ENCODE results near the gene RNF224.
"Not testable (repeated sequence)": the region's sequence is repeated elsewhere in the genome, so short reads cannot be mapped to it uniquely, and the experiment has no call there.

Gene RNF224

DNA sequence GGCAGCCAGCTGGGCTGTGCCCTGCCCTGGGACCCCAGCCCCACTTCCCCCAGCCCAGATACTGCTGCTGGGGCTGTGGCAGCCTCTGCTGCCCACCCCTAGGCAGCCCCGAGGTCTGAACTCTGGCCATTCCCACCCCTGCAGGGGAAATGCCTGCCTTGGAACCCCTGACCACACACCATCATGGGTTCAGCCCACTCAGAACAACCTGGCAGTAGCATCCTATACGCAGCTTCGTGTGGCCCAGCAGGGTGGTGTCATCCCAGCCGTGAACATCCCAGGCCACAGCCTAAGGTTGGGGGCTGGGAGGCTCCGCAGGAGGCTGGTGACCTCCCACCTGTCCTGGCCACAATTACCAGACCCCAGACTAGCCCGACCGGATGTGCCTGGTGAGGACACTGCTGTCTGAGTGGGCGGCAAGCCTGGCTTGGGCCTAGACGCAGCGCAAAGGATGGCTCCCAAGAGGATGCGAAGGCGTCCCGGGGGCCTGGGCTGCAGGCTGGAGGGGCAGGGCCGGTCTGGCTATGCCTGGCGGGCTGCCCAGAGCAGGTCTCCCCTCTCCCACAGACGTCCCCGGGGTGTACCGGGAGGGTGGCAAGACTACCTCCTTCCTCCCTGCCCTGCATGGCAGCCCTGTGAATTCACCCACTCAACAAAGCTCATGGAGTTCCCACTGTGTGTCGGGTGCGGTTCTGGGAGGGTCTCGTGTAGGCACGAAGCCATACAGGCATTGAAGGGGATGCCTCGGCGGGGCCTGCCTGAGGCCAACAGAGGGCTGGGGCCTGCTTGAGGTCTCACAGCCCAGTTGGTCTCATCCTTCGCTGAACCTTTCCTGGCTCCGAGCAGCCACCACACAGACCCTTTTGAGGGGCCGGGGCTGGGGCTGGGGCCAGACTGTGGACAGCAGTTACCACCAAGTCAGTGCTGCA is 1.9 kb downstream of the RNF224 start:
- no peak for DNase-seq

DNA sequence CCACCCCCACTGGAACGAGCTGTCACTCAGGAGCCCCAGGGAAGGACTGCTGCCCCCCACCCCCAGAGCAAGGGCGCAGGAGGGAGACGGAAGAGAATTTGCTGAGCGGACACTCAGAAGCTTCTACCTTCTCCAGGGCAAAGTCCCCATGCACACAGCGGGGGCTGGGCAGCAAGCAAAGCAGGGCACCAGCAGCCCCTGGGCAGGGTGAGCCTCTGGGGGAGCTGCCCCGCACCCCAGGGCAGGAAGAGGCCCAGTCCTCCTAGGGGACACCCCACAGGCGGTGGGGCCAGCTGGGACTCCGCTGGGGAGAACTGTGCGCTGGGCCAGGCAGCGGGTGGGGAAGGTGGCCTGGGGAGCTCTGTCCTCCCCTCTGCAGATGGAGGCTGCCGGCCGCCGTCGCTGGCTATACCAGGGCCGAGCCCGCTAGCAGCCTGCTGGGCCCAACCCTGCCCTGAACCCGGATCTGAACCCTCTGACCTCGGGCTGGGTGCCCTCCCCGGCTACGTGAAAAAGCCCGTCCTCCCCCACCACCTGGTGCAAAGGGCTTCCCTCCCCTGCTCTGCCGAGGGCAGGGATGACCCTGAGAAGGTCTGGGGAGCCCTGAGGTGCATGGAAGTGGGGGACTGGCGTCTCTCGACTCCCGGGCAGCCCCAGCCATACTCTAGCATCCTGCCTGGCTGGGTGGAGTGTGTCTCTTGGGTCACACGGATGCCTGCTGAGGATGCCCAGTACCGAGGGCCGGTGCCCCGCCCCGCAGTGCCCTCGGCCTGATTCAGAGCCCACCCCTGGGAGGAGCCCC is 2.8 kb downstream of the RNF224 start:
- no peak for DNase-seq

DNA sequence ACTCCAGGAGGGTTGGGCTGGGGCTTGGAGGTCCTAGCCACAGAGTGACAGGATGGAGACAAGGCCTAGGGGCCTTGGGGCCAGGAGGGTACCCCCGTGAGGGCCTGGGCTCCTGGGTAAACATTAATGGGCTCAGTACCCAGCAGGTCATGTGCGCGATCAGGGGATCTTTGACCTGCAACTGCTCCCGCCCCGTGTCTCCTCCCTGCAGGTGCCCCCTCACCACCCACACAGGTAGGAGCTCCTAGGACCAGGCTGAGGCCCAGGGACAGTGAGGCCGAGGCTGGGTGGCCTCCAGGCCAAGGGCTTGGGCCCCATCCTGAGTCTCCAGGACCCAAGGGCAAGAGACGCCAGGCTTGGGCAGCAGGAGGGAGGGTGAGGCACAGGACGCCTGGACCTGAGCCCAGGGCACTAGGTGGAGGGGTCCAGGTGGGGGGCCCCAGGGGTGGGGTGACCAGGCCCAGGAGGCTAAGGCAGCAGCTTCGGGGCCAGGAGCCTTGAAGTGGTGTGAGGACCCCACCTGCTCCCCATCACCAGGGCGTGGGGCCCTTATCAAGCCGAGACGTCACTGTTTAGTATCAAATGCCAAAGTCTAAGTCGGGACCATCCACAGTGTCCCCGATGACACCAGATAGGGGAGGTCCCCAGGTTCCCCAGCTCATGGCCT is 3.5 kb downstream of the RNF224 start, which contains the start of gene SLC34A3:
Gene SLC34A3, plus strand, starts transcription at position 197 of the 667 bp plus-strand sequence. CDS start 802 bp downstream, outside the sequence.
- no peak for DNase-seq

DNA sequence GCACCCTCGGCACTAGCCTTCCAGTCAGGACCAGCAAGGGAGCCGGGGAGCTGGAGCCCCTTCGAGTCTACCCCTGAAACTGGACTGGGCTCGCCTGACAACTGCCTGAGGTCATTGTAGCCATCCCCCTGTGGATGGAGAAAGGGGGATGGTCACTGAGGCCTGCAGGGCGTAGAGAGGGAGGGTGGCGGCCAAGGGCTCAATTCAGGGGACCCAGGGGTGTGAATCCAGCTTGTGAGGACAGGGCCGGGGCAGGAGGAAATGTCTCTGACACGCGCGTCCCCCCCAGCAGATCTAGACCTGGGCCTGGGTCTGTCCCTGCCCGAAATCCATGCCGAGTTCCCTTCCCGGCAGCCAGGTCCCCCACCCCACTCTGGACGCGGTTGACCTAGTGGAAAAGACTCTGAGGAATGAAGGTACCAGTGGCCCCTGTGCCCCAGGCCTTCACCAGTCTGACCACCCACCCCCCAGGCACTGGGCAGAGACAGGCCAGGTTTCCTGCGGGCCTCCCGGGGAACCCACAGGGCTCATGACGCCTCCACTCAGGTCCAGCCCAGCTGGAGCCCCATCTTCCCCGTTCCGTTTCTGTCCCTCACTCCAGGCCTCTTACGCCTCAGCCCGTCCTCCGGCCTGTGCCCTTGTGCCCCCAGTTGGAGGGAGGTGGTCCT is 4.2 kb downstream of the RNF224 start:
- DNase-seq = no peak

- DNase-seq = no peak
Observed at GRCh38 chr9:137232101-137232500, 4.8 kb downstream of the RNF224 start.

DNA sequence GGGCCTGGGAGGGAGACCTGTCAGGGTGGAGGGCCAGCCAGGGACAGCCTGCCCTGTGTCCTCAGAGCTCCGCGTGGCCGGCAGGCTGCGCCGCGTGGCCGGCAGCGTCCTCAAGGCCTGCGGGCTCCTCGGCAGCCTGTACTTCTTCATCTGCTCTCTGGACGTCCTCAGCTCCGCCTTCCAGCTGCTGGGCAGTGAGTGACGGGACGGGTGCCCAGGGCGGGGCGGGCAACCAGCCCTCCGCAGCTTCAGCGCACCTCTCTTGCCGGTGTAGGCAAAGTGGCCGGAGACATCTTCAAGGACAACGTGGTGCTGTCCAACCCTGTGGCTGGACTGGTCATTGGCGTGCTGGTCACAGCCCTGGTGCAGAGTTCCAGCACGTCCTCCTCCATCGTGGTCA is 5.2 kb downstream of the RNF224 start:
- no peak for DNase-seq

DNA sequence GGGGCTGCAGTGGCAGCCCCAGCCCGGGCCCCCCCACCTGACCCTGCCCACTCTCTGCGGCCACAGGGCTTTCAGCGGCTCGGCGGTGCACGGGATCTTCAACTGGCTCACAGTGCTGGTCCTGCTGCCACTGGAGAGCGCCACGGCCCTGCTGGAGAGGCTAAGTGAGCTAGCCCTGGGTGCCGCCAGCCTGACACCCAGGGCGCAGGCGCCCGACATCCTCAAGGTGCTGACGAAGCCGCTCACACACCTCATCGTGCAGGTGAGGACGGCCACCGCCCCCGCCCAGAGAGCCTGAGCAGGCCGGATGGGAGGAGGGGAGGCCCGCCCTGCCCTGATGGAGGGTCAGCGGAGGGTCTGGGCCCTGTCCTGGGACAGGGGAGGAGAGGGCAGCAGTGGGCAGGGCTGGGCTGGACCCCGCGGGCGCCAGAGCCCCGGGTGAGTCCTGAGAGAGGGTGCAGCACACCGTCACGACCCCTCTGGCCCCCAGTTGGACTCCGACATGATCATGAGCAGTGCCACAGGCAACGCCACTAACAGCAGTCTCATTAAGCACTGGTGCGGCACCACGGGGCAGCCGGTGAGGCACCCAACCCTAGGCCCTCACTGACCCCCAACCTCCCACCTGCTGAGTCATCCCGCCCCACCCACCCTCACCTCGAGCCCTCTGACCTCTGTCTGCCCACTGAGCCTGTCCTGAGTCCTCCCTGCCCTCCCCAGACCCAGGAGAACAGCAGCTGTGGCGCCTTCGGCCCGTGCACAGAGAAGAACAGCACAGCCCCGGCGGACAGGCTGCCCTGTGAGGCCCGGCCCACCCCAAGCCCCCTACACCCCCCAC is 6.1 kb downstream of the RNF224 start:
- no peak for DNase-seq

GRCh38 chr9:137234055-137234697 is 6.9 kb downstream of the RNF224 start:
- no peak for DNase-seq

- no peak for DNase-seq
Observed at GRCh38 chr9:137234758-137235423, 7.6 kb downstream of the RNF224 start.

DNA sequence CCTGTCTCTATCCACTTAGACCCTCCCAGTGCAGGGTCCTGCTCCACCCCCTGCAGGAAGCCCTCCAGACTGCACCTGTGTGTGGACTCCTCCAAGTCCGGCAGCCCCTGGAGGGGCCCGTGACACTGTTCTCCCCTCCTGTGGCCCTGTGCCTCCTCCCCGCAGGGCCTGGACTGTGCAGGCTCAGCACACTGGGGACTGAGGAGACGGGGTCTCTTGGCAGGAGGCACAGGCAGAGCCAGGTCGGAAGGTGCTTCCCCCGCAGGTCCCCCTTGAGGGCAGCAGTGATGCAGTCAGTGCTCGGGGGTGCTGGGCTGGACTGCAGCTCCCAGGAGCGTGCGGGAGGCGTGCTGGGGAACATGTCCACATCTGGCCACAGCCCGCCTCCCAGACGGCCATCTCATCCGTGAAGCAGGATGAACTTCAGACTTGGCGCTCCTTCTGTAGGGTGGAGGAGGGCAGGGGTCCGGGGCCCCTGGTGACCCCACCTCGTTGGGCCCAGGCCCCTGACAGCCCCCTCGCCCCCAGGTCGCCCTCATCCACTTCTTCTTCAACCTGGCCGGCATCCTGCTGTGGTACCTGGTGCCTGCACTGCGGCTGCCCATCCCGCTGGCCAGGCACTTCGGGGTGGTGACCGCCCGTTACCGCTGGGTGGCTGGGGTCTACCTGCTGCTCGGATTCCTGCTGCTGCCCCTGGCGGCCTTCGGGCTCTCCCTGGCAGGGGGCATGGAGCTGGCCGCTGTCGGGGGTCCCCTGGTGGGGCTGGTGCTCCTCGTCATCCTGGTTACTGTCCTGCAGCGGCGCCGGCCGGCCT is 8.3 kb downstream of the RNF224 start:
- DNase-seq = no peak

- DNase-seq = peak; percentile 96
Observed at GRCh38 chr9:137236238-137236935, 9.1 kb downstream of the RNF224 start.

DNA sequence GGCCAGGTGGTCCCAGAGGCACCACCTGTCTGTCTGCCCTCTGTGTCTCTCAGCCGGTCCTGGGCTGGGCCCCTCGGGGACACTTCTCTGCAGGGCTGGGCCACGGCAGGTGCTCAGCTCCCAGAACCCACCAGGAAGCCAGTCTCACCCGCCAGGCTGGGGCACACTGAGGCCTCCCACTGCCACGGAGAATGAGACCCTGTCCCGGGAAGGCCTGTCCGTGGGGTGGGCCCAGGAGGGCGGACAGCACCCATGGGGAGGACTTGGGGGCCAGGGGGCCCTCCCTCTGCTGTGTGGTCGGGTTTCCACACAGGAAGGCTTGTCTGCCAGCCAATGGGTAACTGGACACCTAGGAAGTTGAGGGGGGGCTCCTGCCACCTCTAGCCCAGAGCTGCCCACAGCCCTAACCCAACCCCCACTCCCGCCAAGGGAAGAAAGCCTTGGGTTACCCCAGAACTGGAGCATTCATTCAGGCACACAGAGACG is 9.7 kb downstream of the RNF224 start:
- no peak for DNase-seq

GRCh38 chr9:137237759-137238726 is 10.7 kb downstream of the RNF224 start:
- DNase-seq = no peak

- not testable (repeated sequence) for DNase-seq
Observed at GRCh38 chr9:137239541-137240200, 12.4 kb downstream of the RNF224 start.

- peak; percentile 85 for DNase-seq
Observed at GRCh38 chr9:137240318-137240840, 13.1 kb downstream of the RNF224 start.

DNA sequence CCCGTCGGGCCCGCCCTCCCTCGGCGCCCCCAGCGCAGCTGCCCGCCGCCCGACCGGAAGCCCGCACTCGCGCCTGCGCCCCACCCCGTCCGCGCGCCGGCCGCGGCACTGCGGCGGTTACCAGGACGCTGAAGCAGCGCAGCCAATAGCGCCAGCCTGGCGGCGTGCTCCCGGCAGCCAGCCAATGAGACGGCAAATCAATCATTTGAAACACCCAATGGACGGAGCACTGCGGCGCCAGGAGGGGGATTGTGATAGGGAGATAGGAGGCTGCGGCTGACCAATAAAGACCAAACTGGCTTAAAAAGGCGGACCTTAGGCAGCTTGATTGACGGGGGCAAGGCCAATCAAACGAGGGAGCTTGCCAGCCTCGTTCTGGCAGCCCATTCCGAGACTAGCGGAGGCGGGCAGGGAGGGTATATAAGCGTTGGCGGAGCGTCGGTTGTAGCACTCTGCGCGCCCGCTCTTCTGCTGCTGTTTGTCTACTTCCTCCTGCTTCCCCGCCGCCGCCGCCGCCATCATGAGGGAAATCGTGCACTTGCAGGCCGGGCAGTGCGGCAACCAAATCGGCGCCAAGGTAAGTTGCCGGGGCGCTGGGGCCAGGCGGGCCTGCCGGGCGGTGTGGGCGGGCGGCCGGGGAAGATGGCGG is 13.7 kb downstream of the RNF224 start, which contains the start of gene TUBB4B:
Gene TUBB4B, plus strand, starts transcription at position 447 of the 649 bp plus-strand sequence. Its CDS starts 74 bp downstream, at position 521.
- peak; percentile 100 for DNase-seq
